Measurements from ENCODE around the gene BPIFB6.

Gene BPIFB6, protein sequence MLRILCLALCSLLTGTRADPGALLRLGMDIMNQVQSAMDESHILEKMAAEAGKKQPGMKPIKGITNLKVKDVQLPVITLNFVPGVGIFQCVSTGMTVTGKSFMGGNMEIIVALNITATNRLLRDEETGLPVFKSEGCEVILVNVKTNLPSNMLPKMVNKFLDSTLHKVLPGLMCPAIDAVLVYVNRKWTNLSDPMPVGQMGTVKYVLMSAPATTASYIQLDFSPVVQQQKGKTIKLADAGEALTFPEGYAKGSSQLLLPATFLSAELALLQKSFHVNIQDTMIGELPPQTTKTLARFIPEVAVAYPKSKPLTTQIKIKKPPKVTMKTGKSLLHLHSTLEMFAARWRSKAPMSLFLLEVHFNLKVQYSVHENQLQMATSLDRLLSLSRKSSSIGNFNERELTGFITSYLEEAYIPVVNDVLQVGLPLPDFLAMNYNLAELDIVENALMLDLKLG

DNA sequence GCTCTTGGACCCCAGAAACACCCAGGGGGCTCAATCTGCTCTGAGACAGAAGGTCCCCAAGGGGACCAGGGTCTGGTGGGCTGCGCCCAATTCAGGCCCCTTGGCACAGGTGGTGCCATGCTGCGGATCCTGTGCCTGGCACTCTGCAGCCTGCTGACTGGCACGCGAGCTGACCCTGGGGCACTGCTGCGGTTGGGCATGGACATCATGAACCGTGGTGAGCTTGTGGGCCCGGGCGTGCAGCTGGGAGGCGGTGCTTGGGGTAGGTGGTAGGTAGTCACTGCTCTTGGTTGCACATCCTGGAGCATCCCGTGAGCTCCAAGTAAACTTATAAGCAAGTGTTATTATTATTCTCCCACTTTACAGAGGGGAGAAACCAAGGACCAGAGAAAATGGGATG lies at the start of gene BPIFB6:
BPIFB6 (plus strand) TSS at position 118 of the 400 bp plus-strand sequence; CDS start at position 118, 0 bp downstream.
- TF ChIP-seq, protein P1, sequence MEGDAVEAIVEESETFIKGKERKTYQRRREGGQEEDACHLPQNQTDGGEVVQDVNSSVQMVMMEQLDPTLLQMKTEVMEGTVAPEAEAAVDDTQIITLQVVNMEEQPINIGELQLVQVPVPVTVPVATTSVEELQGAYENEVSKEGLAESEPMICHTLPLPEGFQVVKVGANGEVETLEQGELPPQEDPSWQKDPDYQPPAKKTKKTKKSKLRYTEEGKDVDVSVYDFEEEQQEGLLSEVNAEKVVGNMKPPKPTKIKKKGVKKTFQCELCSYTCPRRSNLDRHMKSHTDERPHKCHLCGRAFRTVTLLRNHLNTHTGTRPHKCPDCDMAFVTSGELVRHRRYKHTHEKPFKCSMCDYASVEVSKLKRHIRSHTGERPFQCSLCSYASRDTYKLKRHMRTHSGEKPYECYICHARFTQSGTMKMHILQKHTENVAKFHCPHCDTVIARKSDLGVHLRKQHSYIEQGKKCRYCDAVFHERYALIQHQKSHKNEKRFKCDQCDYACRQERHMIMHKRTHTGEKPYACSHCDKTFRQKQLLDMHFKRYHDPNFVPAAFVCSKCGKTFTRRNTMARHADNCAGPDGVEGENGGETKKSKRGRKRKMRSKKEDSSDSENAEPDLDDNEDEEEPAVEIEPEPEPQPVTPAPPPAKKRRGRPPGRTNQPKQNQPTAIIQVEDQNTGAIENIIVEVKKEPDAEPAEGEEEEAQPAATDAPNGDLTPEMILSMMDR (IDR thresholded peaks at IDR 0.05; ENCODE audit: unreplicated experiment in 3 of 3): no peak
- Mint-ChIP-seq H3K27ac (no peak within 1 kb of the TSS), H3K4me1 (no peaks in the 10 kb centered on the region), H3K27me3 (ENCODE audit: low read depth) (peaks cover 19% of the 10 kb centered on the region), H3K4me3 (no peak within 1 kb of the TSS), H3K9me3 (peaks cover 5% of the 10 kb centered on the region), H3K36me3 (ENCODE audit: low read depth) (no peaks in the 10 kb centered on the region)

DNA sequence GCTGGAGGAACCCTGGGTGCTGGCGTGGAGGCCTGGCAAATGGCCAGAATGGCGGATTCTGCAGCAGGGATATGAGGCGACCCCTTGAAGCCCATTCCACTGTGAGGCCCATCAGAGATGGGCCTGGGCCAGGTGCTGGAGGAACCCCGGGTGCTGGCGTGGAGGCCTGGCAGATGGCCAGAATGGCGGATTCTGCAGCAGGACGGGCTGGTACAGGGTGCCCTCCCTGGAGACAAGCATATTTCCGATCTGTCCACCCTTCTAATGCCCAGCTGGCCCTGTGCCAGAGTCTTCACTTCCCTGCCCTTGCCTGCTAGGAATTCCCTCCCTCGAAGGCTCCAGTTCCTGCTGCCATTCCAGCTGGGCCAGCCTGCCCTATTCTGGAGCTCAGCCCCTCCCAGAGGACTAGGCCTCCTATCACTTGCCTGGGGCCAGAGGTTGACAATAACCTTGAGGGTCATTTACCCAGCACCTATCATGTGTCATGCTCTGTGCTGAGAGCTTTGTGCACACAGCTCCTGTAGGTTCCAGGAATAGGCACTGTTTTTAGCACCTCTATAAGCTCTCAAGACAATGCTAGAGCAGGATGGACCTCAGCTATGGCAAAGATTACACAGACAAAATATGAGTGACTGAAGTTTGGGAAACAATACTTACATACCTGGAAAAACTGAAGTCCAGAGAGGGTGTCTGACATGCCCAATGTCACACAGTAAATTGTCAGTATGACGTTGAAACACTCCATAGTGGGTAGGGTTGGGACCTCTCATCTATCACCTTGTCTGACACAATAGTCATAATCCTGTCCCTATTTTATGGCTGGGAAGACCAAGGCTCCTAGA lies 48.6 kb upstream of the BPIFB6 start:
- Mint-ChIP-seq H3K4me3 (no peak overlapping the region), H3K9me3 (no peaks in the 10 kb centered on the region), H3K27ac (no peak overlapping the region), H3K27me3 (ENCODE audit: low read depth) (peaks cover 3% of the 10 kb centered on the region), H3K4me1 (peaks cover 15% of the 10 kb centered on the region), H3K36me3 (ENCODE audit: low read depth) (no peaks in the 10 kb centered on the region)
- TF ChIP-seq, protein P1 (IDR thresholded peaks at IDR 0.05; ENCODE audit: unreplicated experiment in 3 of 3): no peak

DNA sequence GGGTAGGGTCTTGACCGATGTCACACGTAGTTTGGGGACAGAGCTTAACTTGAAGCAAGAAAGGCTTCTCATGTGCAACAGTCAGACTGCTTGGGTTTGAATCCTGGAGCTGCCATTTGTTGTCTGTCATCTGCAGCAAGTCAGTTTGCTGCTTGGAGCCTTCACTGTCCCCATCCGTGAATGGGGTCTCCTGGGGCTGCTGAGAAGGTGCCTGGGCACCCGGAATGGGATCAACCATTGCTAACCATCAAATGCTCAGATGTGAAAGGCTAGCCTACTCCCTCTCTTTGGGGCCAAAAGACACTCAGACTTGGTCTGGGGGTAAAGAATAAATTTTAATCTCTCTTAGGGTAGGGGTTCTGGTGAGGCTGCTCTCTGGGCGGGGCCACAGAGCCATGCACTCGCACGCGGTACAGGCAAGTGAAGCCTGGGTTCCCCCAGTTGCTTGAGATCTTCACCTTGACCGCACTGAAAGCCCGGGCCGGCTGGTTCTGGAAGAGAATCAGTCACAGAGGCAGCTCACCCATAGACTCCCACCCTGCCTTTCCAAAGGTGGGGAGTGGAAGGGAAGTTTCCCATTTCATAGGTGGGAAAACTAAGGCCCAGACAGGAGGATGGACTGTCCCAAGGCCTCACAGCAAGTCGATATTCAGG lies 47.9 kb upstream of the BPIFB6 start:
- no peaks in the 10 kb centered on the region for H3K9me3 Mint-ChIP-seq
- H3K36me3 Mint-ChIP-seq (ENCODE audit: low read depth): no peaks in the 10 kb centered on the region
- peaks cover 15% of the 10 kb centered on the region for H3K4me1 Mint-ChIP-seq
- no peak overlapping the region for H3K27ac Mint-ChIP-seq
- no peaks in the 10 kb centered on the region for H3K27me3 Mint-ChIP-seq (ENCODE audit: low read depth)
- TF ChIP-seq, protein P1 (IDR thresholded peaks at IDR 0.05; ENCODE audit: unreplicated experiment in 3 of 3): no peak
- no peak overlapping the region for H3K4me3 Mint-ChIP-seq

DNA sequence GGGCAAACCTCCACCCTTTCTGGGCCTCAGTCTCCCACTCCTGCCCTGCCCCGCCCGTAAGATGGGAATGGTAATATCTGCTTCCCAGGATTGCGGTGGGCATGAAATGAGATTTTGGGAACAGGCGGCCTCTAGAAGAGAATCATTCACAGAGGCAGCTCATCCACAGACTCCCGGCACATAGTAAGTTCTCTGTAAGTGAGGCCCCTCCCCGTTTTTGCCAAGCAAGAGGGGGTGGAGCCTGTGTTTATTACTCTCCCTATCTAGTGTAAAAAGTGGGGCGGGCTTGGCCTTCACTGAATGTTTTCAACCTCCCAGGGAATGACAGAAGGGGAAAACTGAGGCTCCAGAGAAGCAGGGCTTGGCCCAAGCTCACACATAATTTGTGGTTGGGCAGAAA lies 47.3 kb upstream of the BPIFB6 start:
- H3K4me1 Mint-ChIP-seq: peaks cover 15% of the 10 kb centered on the region
- H3K27ac Mint-ChIP-seq: no peak overlapping the region
- no peaks in the 10 kb centered on the region for H3K9me3 Mint-ChIP-seq
- no peaks in the 10 kb centered on the region for H3K36me3 Mint-ChIP-seq (ENCODE audit: low read depth)
- no peak overlapping the region for H3K4me3 Mint-ChIP-seq
- TF ChIP-seq, protein P1 (IDR thresholded peaks at IDR 0.05; ENCODE audit: unreplicated experiment in 3 of 3): no peak
- no peaks in the 10 kb centered on the region for H3K27me3 Mint-ChIP-seq (ENCODE audit: low read depth)

DNA sequence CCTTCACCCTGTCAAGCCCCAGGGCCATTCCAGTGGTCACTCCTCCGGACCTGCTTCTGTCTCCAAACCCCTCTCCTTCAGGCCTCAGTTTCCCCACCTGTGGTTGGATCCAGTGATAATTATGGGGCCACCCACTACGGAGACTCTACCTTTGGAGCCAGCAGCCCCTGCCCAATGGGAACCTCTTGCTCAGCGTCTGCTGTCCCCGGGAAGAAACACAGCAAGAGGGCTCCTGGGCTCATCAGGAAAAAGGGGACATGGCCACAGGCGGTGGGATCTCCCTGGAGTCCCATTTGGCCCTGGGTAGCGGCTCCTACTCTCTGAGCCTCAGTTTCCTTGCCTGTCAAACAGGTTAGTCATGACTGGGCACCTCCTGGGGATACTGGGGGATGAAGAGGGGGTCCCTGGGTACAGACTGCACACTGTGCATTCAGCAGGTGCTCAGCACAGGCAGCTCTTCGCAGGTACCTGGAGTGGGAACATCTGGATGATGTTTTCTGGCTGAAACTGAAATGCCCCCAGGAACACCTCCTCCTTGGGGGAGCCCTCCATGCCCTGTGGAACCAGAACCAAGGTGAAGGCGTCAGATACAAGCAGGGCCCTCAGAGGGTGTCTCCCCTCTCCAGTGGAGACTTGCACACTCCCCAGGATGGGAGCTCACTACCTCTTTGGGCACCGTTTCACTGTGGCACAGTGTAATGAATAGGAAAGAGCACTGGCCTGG lies 46.7 kb upstream of the BPIFB6 start:
- TF ChIP-seq, protein P1 (IDR thresholded peaks at IDR 0.05; ENCODE audit: unreplicated experiment in 3 of 3): no peak
- no peak overlapping the region for H3K27ac Mint-ChIP-seq
- H3K9me3 Mint-ChIP-seq: no peaks in the 10 kb centered on the region
- H3K36me3 Mint-ChIP-seq (ENCODE audit: low read depth): no peaks in the 10 kb centered on the region
- no peaks in the 10 kb centered on the region for H3K27me3 Mint-ChIP-seq (ENCODE audit: low read depth)
- no peak overlapping the region for H3K4me3 Mint-ChIP-seq
- peaks cover 15% of the 10 kb centered on the region for H3K4me1 Mint-ChIP-seq
